SK-N-MC (cell line): ENCODE data around the gene KDM5C.

Source experiments
- DNase-seq: peaks from one replicate; pipeline ENCODE4 v3.0.0-alpha.2; 2011; ENCODE audit warnings: low read depth, low spot score
- H3K27ac ChIP-seq: fragments of 200-600 bp; sonication (generic); 2 replicates; pipeline ENCODE4 v1.5.1; 2016; ENCODE audit warnings: mixed run types
- H3K36me3 ChIP-seq: fragments of 200-600 bp; sonication (generic); 2 replicates; pipeline ENCODE4 v1.6.1; 2017; ENCODE audit warnings: antibody characterized with exemption, low read length, mixed read lengths; ENCODE audit not compliant: insufficient read depth
- H3K4me3 ChIP-seq: fragments of 200-600 bp; sonication (generic); 2 replicates; pipeline ENCODE4 v1.5.1; 2016
- H3K9ac ChIP-seq: fragments of 200-600 bp; sonication (generic); 2 replicates; pipeline ENCODE4 v1.8.0; 2017; ENCODE audit warnings: mixed run types, mixed read lengths; ENCODE audit not compliant: insufficient read length
- H3K9me3 ChIP-seq: fragments of 200-600 bp; sonication (generic); 2 replicates; pipeline ENCODE4 v1.6.1; 2017; ENCODE audit warnings: low read depth, mild to moderate bottlenecking, antibody characterized with exemption, low read length, moderate library complexity, mixed read lengths
- EZH2 ChIP-seq: fragments of 200-600 bp; sonication (generic); IDR thresholded peaks from one replicate; pipeline ENCODE4 v1.6.1; 2017; ENCODE audit warnings: antibody characterized with exemption
- FOXP2 ChIP-seq: optimal IDR thresholded peaks from 2 replicates; pipeline ENCODE3; 2011; ENCODE audit warnings: mild to moderate bottlenecking, moderate library complexity; ENCODE audit not compliant: insufficient read depth; ENCODE audit errors: extremely low read length, control extremely low read depth
- POLR2AphosphoS5 ChIP-seq: IDR thresholded peaks from 2 replicates; pipeline ENCODE4 v1.6.1; 2012; ENCODE audit warnings: mild to moderate bottlenecking, low read depth, low read length, borderline replicate concordance

Gene KDM5C

DNA sequence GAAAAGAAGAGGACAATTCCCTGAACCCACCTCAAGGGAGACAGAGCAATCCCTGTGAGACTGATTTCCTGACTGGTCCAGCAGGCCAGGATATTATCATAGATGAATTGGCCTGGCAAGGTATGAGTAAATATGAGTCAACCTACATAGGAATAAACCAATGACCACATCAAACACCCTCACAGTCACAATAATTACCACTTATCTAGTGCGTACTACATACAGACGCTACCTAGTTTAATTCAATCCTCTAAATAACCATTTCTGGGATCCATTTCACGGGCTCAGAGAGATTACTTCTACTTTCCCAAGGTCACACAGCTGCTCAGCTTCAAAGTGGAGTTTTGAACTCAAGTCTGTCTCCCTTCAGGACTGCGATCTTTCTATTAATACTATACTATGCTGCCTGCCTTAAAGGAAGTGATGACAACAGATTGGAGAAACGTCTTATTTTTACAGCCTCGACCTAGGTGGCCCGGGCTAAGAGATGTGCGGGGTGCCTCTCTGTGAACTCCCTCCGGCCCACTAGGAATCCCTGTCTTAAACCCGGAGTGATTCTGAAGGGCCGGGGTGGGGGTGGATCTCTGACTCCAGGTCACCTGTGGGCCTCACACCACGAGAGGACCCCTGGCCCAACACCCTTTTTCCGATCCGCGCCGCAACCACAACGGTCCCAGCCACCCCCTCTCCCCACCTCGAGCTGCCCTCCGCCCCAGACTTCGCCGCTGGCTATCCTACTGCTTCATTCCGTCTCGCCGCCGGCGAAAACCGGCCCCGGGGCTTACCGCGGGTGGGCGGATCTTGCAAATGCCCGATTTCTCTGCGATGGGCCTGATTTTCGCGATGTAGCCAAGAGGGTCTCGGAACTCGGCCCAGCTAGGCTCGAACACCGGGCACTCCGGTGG, 800 bp downstream of the KDM5C start:
- TF ChIP-seq EZH2 = no peak
- no peak for TF ChIP-seq POLR2AphosphoS5
- no peak for TF ChIP-seq FOXP2
- H3K36me3 ChIP-seq = peaks cover 28% of the 10 kb centered on the region
- DNase-seq = no peak
- H3K9me3 ChIP-seq = no peaks in the 10 kb centered on the region
- peak overlapping the region; percentile 93 for H3K4me3 ChIP-seq
- H3K27ac ChIP-seq = peak overlapping the region; percentile 97; the same call in 1 of the 2 replicates
- peak overlapping the region; percentile 99 for H3K9ac ChIP-seq

DNA sequence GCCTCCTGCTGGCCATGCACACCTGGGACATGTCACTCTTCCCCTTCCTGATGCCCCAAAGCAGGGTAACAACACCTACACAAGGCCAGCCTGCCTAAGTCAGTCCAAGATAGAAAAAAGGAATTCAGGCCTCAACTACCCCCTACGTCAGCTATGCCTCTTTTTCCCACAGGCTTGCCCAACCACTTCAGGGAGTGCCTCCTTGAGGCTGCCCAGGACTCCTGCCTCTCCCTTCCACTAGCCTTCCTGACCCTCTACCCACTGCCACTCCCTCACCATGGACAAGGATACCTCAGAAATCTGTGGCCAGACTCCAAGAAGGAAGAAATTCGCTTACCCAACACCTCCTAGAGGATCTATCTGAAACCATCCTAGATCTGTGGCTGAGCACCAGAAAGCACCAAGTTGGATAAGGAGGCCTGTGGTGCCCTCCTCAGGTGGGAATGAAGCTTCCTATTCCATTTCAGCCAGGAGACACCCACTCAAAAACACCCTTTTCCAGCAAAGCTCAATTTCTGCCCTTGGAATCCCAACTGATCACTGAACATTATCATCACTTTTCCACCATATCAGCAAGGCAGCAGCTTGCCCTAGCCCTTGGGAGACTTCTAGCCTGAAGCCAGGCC, 1.8 kb downstream of the KDM5C start:
- no peaks in the 10 kb centered on the region for H3K9me3 ChIP-seq
- peaks cover 38% of the 10 kb centered on the region for H3K36me3 ChIP-seq
- H3K9ac ChIP-seq = peak overlapping the region; percentile 99
- TF ChIP-seq EZH2 (no peak), POLR2AphosphoS5 (no peak), FOXP2 (no peak)
- peak overlapping the region; percentile 93 for H3K4me3 ChIP-seq
- no peak for DNase-seq
- H3K27ac ChIP-seq = no peak overlapping the region

DNA sequence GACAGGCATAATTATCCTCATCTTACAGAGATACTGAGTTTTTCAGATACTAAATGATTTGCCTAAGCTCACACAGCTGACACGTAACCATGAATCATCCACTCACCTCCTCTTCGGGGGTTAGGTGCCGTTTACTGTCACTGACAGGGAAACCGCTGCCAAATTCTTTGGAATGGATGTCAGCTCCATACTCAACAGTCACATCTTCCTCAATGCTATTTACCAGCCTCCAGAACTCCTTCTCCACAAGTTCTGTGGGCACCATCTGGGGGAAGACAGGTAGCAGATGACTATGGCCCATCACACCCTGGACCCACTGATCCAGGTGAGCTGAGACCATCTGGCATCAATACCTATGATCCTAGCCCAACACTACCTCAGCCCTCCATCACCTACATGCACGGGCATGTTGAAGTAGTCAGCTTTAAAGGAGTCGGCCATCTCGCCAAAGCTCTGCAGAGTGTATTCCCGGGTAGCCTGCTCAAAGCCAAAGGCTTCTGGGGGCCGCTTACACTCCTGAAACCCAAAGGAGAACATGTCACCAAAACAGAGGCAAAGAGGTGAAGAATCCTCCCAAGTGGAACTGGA, 13.5 kb downstream of the KDM5C start:
- H3K27ac ChIP-seq = no peak overlapping the region
- no peak for DNase-seq
- no peak overlapping the region for H3K4me3 ChIP-seq
- TF ChIP-seq EZH2 (no peak), POLR2AphosphoS5 (no peak), FOXP2 (no peak)
- no peaks in the 10 kb centered on the region for H3K9me3 ChIP-seq
- H3K36me3 ChIP-seq = peaks cover 84% of the 10 kb centered on the region
- H3K9ac ChIP-seq = no peak overlapping the region

DNA sequence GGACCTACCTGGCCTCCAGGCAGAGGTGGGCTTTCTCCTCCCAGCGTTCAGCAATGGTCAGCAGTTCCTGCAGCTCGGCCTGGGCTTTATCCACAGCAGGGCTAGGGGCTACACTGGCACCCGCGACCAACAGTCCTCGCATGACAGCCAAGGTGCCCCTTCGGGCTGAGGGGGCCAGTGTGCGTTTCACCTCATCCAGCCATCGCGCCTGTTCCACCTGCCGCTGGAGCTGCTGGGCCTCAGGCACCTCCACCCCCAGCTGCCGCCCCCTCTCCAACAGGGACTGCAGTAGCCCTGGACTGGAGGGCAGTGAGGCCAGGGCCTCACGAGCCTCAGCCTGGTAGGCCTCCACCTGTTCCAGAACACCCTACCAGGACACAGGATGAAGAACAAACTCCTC, 28.3 kb downstream of the KDM5C start:
- no peak overlapping the region for H3K4me3 ChIP-seq
- H3K27ac ChIP-seq = no peak overlapping the region
- H3K36me3 ChIP-seq = peaks cover 88% of the 10 kb centered on the region
- no peak for TF ChIP-seq EZH2
- no peak for TF ChIP-seq POLR2AphosphoS5
- TF ChIP-seq FOXP2 = no peak
- DNase-seq = no peak
- no peak overlapping the region for H3K9ac ChIP-seq
- no peaks in the 10 kb centered on the region for H3K9me3 ChIP-seq

DNA sequence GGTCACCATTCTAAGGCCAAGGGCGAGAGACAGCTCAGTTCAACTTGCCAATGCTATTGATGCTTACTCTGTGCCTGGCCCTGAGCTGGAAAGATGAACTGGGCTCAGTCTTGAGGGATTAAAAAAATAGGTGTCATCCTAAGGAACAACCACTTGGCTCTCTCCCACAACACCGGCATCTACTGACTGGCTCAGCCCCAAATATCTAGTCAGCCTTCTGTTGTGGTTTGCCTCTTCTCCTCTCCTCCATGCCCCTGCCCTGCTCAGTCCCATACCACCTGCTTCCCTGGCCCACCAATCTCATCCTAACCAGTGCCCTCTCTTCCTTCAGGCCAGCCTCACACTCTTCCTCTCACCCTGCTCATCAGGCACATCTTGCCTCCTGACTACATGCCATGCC, 29.6 kb downstream of the KDM5C start:
- no peak overlapping the region for H3K4me3 ChIP-seq

DNA sequence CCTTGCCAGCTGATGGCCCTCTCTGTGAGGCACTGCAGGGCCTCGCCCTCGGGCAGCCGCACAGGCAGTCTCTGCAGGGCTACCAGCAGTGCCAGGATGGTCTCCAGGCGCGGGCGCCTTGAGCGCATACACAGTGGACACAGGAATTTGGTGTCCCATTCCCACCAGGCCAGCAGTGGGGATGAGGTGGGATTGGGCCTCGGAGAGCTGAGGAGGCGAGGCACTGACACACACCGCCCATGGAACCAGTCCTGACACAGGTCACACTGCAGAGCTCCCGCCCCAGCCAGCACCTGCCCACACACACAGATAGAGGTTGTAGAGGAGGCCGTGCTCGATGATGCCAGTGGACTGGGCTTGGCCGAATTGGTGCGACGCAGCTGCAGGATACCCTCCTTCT, 30.7 kb downstream of the KDM5C start:
- Histone ChIP-seq H3K27ac (no peak overlapping the region), H3K4me3 (no peak overlapping the region), H3K9ac (no peak overlapping the region), H3K9me3 (no peaks in the 10 kb centered on the region), H3K36me3 (peaks cover 67% of the 10 kb centered on the region)
- no peak for DNase-seq
- TF ChIP-seq POLR2AphosphoS5 (no peak), FOXP2 (no peak), EZH2 (no peak)

More for the DNA sequence above, 29.6 kb downstream of the KDM5C start:
- DNase-seq = no peak
- TF ChIP-seq FOXP2 (no peak), EZH2 (no peak), POLR2AphosphoS5 (no peak)
- Histone ChIP-seq H3K9me3 (no peaks in the 10 kb centered on the region), H3K36me3 (peaks cover 78% of the 10 kb centered on the region), H3K27ac (no peak overlapping the region), H3K9ac (no peak overlapping the region)

DNA sequence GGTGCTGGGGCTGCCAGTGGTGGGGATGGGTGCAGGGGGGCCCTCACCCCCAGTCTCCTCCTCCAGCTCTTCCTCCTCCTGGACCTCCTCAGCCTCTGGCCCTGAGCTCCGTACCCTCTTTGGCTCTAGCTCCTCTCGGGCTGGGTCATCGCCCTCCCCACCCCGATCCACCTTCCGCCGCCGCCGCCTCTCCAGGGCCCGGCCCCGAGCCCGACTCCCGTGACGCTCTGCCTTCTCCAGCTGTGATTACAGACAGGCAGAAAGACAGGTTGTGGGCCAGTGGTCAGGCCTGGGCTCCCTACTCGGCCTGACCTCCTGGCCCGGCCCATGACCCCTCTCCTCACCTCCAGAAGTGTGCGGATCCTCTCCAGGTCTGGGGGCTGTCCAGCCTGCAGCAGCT, 31.9 kb downstream of the KDM5C start:
- TF ChIP-seq FOXP2 = no peak
- no peak for TF ChIP-seq POLR2AphosphoS5
- H3K9me3 ChIP-seq = no peaks in the 10 kb centered on the region
- no peak overlapping the region for H3K4me3 ChIP-seq
- H3K27ac ChIP-seq = no peak overlapping the region
- no peak overlapping the region for H3K9ac ChIP-seq
- no peak for DNase-seq
- H3K36me3 ChIP-seq = peaks cover 55% of the 10 kb centered on the region

DNA sequence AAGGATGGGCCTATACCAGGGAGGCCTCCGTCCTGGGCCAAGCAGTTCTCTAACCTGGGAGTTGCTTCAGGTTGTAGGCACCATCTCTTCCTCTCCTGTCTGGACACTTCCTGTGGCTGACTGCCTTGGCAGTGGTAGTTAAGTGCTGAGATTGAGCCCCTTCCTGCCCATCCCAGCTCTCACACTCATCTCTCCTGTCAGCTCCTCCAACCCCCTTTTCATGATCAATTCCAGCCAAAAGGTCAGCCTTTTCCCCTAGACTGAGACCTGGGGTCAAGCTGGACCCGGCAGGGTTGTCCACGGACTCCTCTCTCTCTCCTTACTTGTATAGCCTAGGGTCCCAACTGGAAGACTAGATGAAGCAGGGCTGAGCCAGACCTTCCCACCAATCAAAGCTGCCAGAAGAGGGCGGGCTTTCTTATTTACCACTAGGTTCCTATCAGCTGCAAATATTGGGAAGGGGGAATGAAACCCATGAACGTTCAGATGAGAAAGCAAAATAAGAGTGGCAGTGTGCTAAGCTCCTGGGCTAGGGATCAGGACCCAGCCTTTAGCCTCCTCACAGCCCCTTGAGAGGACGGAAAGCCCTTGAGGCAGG, 34.5 kb downstream of the KDM5C start:
- TF ChIP-seq POLR2AphosphoS5 (no peak), FOXP2 (no peak)
- no peak for DNase-seq
- H3K36me3 ChIP-seq = peaks cover 31% of the 10 kb centered on the region; the same call in 1 of the 2 replicates
- H3K4me3 ChIP-seq = no peak overlapping the region
- no peak overlapping the region for H3K27ac ChIP-seq
- H3K9ac ChIP-seq = no peak overlapping the region
- no peaks in the 10 kb centered on the region for H3K9me3 ChIP-seq
